GM21529 (cell line): ENCODE data around the gene TRIP10.
"Not testable (repeated sequence)": the region's sequence is repeated elsewhere in the genome, so short reads cannot be mapped to it uniquely, and the experiment has no call there.

Source experiments
- ATAC-seq: cut with Tn5 transposase; IDR thresholded peaks from one replicate; pipeline ENCODE4 v1.9.1; 2021; ENCODE audit not compliant: unreplicated experiment

TRIP10 gene

DNA sequence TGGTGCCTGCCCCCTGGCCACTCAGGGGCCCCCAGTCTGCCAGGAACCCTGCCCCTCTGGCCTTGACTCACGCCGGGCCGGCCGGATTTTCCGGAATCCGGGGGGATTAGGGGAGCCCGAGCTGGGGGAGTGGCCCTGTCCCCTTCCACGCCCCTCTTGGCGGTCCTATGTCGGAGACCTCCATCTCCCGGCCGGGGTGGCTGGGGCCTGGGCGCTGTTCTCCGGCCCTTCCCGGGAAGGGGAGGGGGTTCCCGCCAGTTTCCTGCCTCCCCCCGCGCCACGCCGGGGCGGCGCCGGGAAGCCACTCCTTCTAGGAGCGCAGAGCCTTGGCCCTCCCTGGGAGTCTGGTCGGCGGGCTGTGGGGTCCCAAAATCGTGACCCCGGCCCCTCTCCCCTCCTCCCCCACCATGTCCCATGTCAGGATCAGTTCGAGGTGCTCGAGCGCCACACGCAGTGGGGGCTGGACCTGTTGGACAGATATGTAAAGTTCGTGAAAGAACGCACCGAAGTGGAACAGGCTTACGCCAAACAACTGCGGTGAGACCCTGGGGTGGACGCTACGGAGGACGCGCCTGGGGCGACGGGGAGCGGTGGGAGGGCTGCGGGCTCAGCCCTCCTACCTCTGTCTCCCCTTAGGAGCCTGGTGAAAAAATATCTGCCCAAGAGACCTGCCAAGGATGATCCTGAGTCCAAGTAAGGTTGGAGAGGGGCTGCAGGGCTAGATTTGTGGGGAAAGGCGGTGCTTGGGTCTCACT lies 1.3 kb downstream of the TRIP10 start:
- ATAC-seq = no peak

DNA sequence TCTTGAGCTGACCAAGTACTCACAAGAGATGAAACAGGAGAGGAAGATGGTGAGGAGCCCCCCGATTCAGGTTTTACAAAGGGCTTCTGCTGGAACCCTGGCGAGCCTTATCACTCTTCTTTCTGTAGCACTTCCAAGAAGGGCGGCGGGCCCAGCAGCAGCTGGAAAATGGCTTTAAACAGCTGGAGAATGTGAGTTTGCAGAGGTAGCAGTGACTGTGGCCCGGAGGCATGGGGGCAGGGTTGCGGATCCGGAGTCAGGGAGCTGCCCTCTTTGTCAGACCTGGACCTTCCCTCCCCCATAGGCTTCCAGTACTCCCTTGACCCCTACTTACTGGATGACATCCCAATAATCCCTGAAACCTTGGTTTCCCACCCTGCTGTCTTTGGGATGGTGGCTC lies 3.6 kb downstream of the TRIP10 start:
- ATAC-seq = no peak

- ATAC-seq = no peak
Measured at GRCh38 chr19:6743714-6744380, 4.4 kb downstream of the TRIP10 start.

GRCh38 chr19:6744381-6745301 lies 5.2 kb downstream of the TRIP10 start:
- ATAC-seq = no peak

GRCh38 chr19:6745965-6746364 lies 6.5 kb downstream of the TRIP10 start:
- ATAC-seq = no peak

- not testable (repeated sequence) for ATAC-seq
Measured at GRCh38 chr19:6748543-6748942, 9.1 kb downstream of the TRIP10 start.

GRCh38 chr19:6750062-6750461 lies 10.6 kb downstream of the TRIP10 start:
- ATAC-seq = no peak

GRCh38 chr19:6751189-6751588 lies 11.7 kb downstream of the TRIP10 start:
- no peak for ATAC-seq

DNA sequence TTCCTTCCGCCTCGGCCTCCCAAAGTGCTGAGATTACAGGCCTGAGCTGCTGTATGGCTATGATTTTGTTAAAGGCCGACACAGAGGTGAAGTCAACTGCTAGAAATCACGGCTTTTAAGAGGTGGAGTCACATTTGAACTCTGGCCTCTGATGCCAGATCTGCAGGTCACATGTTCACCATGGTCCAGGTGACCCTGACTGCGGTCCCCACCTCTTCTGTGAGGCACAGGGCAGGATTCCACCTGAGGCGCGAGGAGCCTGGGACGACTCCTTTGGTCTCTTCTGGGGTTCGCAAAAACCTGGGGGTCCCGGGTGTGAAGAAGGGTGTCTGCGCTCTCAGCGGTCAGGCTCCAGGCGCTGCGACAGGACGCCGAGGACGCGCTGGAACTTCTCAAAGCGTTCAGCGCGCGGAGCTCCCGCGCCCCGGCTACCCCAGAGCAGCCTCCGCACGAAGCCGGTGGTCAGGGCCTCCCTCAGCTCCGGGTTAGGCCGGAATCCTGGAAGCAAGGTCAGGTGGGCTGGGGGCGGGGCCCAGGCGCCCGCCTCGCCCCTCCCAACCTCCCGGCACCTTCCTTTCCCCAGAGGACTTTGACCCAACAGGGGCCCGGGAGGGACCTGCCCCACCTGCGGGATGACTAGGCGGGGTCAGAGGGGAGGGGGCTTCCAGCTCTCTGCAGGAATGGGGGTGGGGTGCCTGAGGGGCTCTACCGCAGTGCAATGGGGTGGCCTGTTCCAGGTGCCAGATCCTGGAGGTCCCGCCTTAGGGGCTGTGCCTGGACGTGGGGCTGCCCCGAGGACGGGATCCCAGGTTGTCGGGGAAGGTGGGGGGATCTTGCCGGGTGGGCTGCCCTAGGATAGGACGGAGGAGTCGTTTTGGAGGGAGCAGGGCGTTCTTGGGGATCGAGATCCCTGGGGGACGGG lies 13.0 kb downstream of the TRIP10 start:
- ATAC-seq = no peak

DNA sequence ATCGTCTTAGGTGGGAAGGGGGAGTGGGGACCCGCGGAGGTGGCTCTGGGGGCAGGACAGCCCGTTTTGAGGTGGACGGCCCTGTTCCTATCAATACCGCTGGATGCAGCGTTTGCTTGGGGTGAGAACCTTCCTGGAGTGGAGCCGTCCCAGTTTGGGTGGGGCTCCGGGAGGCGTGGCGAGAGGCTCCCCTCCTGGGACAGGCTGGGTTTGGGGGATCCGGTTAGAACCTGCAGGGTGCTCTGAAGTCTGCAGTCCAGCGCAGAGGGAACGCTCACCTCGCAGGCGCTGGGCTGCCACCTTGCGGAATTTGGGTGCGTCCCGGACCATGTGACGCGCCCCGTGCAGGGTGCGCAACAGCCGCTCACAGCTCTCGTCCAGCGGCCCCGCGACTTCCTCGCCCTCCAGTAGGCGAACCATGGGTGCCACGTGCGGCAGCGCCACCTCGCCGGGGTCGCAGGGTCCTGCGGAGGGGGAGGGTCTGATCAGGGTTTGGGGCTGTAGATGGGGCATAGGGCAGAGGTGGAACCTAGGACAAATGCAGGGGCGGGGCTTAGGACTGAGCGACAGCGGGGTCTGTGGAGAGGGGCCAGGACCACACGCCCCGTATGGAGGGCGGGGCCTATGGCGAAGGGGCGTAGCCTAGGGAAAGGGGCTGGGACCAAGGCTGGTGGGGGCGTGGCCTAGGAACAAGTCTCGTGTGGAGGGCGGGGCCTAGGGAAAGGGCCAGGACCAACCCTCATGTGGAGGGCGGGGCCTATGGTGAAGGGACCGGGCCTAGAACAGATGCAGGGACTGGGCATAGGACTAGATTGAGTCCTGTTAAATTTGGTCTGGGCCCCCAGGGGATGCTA lies 13.9 kb downstream of the TRIP10 start:
- peak; percentile 68 for ATAC-seq

GRCh38 chr19:6754136-6754535 lies 14.7 kb downstream of the TRIP10 start:
- ATAC-seq = no peak

DNA sequence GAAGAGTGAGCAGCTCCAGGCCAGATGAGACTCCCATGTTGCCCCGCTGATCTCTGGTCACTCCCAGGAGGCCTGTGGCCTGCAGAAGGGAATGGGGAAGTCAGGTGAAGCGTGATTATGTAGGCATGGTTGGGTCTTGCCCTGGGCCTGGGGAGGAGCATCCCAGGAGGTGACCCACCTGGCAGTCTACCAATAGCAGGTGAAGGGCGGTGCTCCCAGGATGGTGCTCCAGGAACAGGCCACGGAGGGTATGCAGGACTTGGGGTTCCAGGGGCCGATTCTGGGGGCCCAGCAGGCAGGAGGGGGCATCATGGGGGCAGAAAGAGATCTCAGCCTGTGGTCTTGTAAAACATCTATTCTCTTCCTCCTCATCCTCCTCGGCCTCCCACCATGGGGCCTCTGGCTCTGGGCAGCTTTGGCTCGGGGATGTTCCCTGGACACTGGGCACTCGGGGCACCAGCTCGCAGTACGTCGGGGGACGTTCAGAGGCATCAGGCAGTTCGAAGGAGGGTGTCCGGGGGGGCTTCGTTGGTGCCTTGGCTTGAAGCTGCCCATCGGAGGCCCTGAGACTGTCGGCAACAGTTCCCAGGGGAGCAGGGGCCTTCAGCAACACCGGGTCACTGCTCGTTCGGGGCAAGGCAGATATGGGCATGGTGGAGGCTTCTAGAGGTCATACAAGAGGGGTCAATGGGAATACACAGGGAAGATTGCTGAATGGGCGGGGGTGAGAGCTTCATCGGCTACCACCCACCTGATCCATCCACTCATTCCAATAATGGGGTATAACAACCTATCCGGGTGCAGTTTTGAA lies 15.4 kb downstream of the TRIP10 start:
- no peak for ATAC-seq

GRCh38 chr19:6760606-6761005 lies 21.1 kb downstream of the TRIP10 start:
- ATAC-seq = no peak

DNA sequence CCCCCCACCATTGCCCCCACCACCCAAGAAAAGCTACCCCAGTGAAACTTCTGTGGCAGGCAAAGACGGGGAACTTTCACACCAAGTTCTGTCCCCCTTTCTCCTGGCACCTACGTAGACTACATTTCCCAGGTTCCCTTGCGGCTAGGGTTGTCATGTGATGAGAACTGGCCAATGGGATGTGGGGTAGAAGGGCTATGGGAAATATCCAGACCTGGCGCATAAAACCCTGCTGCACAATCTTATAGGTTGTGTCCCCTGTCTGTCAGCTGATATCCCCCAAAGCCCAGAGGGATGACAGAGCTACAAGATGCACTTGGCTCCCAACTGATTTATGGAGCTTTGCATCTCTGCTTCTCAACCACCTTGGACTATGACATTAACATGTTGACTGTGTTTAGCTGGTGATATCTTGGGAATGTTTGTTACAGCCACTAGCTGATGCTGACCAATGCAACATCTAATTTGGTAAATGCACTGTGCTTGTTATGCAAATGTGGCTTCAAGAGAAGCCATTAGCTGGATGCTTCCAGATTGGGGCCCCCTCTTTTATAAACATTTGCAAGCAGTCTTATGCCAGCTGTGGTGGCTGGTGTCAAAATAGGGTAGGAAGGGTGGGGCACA lies 21.7 kb downstream of the TRIP10 start:
- no peak for ATAC-seq

DNA sequence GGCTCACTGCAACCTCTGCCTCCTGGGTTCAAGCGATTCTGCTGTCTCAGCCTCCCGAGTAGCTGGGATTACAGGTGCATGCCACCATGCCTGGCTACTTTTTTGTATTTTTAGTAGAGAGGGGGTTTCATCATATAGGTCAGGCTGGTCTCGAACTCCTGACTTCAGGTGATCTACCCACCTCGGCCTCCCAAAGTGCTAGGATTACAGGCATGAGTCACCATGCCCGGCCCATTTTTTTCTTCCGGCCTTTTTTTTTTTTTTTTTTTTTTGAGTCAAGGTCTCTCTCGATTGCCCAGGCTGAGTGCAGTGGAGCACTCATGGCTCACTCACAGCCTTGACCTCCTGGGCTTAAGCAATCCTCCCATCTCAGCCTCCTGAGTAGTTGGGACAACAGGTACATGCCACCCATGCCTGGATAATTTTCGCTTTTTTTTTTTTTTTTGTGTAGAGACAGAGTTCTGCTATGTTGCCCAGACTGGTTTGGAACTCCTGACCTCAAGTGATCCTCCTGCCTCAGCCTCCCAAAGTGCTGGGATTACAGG lies 22.8 kb downstream of the TRIP10 start:
- not testable (repeated sequence) for ATAC-seq

- no peak for ATAC-seq
Measured at GRCh38 chr19:6765738-6766356, 26.4 kb downstream of the TRIP10 start.

DNA sequence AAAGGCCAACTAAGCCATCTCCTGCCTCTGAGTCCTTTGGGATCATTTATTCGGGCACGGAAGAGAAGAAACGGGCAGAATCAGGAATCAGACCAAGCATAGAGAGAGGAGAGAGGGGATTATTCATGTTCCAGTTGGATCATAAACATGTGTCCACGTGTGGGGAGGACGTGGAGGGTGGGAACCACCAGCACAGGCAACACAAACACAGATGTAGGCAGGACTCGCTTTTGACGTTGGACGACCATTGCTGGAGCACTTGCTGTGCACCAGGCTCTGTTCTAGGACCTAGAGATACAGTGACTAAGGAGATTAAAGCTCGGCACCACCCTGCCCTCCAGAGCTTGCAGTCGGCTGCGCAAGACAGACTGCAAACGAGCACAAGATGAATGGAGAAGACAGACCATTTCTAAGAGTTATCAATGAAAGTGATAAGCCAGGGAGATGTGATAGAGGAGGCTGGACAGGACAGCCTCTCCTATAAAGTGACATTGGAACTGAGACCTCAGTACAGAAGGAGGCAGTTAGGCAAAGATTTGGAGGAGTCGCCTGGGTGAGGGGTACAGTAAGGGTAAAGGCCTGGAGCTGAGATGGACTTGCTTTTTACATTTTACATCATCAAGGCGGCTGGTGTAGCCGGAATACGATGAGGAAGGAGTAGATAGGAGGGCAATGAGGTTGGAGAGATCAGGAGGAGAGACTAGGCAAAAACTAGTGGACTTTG lies 27.0 kb downstream of the TRIP10 start:
- no peak for ATAC-seq
